GM12873 (cell line): ENCODE data around the gene SLC1A5.

Source experiments
- TF ChIP-seq, protein P1 (sequence below): IDR thresholded peaks from 2 replicates; pipeline ENCODE4 v1.5.1; 2012; ENCODE audit warnings: low read depth, mild to moderate bottlenecking, moderate library complexity, low read length, control low read depth; ENCODE audit not compliant: insufficient read depth; ENCODE audit errors: missing control alignments

The SLC1A5 gene

GRCh38 chr19:46812977-46813838, 24.8 kb upstream of the SLC1A5 start:
- TF ChIP-seq, protein P1, sequence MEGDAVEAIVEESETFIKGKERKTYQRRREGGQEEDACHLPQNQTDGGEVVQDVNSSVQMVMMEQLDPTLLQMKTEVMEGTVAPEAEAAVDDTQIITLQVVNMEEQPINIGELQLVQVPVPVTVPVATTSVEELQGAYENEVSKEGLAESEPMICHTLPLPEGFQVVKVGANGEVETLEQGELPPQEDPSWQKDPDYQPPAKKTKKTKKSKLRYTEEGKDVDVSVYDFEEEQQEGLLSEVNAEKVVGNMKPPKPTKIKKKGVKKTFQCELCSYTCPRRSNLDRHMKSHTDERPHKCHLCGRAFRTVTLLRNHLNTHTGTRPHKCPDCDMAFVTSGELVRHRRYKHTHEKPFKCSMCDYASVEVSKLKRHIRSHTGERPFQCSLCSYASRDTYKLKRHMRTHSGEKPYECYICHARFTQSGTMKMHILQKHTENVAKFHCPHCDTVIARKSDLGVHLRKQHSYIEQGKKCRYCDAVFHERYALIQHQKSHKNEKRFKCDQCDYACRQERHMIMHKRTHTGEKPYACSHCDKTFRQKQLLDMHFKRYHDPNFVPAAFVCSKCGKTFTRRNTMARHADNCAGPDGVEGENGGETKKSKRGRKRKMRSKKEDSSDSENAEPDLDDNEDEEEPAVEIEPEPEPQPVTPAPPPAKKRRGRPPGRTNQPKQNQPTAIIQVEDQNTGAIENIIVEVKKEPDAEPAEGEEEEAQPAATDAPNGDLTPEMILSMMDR: no peak

GRCh38 chr19:46809534-46810272, 21.3 kb upstream of the SLC1A5 start:
- TF ChIP-seq, protein P1: no peak

GRCh38 chr19:46806656-46807055, 18.3 kb upstream of the SLC1A5 start:
- TF ChIP-seq, protein P1: no peak

DNA sequence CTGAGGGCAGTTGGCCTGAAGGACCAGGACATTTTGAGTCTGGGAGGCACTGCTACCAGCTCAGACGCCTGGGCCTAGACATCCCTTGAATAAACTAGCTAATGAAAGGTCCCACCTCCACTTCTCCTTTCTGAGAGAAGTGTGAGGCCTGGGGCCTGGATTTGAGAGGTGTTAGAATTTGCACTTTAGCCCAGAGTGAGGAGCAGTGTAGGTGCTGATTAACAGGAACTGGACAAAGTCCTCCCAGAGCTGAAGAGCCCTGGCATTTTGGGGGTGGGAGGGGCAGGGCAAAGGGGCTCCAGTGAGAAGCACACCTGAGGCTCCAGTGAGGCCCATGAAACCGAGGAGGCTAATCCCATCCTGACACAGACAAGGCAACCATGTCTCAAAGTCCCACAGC, 15.2 kb upstream of the SLC1A5 start:
- TF ChIP-seq, protein P1: no peak

DNA sequence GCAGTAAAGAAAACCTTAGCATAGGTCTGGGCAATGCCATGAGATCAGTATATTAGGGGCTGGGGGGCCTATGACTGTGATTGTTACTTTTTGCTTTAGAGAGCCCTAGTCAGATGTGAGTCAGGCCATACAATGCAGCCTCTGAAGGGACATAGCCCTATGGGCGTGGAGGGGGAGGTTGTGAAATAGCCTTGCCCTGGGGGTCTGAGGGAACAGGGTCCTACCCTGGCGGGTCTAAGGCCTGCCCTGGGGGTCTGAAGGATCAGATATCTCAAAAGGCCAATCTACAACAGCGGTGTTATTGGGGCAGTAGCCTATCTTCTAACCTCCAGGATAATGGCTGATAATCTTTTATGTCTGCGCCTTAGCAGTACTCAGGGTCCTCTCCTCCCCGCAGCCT, 13.8 kb upstream of the SLC1A5 start:
- TF ChIP-seq, protein P1: no peak

GRCh38 chr19:46798713-46799112, 10.3 kb upstream of the SLC1A5 start:
- TF ChIP-seq, protein P1: no peak

DNA sequence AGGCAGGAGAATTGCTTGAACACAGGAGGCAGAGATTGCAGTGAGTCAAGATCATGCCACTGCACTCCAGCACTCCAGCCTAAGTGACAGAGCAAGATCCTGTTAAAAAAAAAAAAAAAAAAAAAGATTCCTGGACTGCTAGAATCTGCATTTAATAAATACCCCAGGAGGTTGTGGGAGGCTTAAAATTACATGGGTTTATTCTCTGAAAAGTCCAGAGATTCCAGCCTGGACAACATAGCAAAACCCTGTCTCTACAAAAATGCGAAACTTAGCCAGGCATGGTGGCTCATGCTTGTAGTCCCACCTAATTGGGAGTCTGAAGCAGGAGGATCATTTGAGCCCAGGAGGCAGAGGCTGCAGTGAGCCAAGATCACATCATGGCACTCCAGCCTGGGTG, 9.5 kb upstream of the SLC1A5 start:
- TF ChIP-seq, protein P1: no peak
